Measurements from ENCODE around the gene SYNGR2.
A peak's percentile ranks its signal among the peaks of the same experiment; 100 is the strongest.

The SYNGR2 gene

DNA sequence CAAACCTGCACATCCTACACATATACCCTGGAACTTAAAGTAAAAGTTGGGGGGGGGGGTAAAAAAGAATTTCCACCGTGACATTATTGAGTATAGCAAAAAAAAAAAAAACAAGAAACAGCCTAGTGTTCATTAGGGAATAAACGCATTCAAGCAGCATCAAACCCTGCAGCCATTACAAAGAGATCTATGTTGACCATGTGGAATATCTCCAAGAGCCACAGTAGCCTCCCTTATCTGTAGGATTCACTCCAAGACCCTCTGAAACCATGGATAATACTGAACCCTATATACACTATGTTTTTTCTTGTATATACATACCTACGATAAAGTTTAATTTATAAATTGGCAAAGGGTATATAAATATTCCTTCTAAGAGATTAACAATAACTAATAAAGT is 40.1 kb downstream of the SYNGR2 start:
- H3K4me3 ChIP-seq (ENCODE audit: low read length): no peak overlapping the region
- TF ChIP-seq, protein P1, sequence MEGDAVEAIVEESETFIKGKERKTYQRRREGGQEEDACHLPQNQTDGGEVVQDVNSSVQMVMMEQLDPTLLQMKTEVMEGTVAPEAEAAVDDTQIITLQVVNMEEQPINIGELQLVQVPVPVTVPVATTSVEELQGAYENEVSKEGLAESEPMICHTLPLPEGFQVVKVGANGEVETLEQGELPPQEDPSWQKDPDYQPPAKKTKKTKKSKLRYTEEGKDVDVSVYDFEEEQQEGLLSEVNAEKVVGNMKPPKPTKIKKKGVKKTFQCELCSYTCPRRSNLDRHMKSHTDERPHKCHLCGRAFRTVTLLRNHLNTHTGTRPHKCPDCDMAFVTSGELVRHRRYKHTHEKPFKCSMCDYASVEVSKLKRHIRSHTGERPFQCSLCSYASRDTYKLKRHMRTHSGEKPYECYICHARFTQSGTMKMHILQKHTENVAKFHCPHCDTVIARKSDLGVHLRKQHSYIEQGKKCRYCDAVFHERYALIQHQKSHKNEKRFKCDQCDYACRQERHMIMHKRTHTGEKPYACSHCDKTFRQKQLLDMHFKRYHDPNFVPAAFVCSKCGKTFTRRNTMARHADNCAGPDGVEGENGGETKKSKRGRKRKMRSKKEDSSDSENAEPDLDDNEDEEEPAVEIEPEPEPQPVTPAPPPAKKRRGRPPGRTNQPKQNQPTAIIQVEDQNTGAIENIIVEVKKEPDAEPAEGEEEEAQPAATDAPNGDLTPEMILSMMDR (conservative IDR thresholded peaks at IDR 0.05; ENCODE audit: low read depth, low read length): no peak
- no peak for DNase-seq (ENCODE audit: low read depth)

DNA sequence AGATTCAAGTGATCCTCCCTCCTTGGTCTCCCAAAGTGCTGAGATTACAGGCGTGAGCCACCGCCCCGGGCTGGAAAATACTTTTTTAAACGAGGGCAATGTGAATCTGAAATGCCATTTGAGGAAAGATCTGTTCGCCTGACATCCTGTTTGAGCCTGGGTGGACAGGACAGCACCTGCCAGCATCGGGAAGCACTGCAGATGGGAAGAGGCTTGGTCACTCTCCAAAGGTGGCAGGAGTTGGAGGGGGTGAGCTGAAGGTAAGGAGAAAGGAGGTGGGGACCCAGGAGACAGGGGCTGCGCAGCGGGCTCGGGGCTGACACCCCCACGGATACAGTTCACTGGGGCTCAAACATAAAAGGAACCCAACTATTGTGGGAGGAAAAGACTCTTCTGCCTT is 41.7 kb downstream of the SYNGR2 start:
- DNase-seq (ENCODE audit: low read depth): no peak
- no peak overlapping the region for H3K4me3 ChIP-seq (ENCODE audit: low read length)
- TF ChIP-seq, protein P1 (conservative IDR thresholded peaks at IDR 0.05; ENCODE audit: low read depth, low read length): no peak

DNA sequence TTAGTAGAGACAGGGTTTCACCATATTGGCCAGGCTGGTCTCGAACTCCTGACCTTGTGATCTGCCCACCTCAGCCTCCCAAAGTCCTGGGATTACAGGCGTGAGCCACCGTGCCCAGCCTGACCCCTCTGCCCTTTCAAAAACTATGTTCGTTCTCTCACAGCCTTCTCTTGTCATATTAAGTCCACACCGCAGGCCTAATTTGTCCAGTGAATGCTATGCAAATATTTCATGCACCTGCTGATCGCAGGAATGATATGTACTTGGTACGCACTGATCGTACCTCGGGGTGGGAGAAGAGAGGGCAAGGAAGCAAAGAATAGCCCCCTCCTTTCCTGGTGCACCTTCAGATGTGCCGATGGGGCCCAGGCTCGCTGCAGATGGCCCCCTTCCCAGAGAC is 42.7 kb downstream of the SYNGR2 start:
- no peak for DNase-seq (ENCODE audit: low read depth)
- no peak overlapping the region for H3K4me3 ChIP-seq (ENCODE audit: low read length)
- TF ChIP-seq, protein P1 (conservative IDR thresholded peaks at IDR 0.05; ENCODE audit: low read depth, low read length): no peak

DNA sequence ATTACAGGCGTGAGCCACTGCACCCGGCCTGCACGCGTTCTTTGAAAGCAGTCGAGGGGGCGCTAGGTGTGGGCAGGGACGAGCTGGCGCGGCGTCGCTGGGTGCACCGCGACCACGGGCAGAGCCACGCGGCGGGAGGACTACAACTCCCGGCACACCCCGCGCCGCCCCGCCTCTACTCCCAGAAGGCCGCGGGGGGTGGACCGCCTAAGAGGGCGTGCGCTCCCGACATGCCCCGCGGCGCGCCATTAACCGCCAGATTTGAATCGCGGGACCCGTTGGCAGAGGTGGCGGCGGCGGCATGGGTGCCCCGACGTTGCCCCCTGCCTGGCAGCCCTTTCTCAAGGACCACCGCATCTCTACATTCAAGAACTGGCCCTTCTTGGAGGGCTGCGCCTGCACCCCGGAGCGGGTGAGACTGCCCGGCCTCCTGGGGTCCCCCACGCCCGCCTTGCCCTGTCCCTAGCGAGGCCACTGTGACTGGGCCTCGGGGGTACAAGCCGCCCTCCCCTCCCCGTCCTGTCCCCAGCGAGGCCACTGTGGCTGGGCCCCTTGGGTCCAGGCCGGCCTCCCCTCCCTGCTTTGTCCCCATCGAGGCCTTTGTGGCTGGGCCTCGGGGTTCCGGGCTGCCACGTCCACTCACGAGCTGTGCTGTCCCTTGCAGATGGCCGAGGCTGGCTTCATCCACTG is 45.8 kb downstream of the SYNGR2 start, which contains the start of gene BIRC5:
Gene BIRC5, plus strand, starts transcription at position 238 of the 690 bp plus-strand sequence. Its CDS starts 64 bp downstream, at position 302.
- H3K4me3 ChIP-seq (ENCODE audit: low read length): peak within 1 kb of the TSS; percentile 78
- DNase-seq (ENCODE audit: low read depth): peak; percentile 42
- TF ChIP-seq, protein P1 (conservative IDR thresholded peaks at IDR 0.05; ENCODE audit: low read depth, low read length): no peak

DNA sequence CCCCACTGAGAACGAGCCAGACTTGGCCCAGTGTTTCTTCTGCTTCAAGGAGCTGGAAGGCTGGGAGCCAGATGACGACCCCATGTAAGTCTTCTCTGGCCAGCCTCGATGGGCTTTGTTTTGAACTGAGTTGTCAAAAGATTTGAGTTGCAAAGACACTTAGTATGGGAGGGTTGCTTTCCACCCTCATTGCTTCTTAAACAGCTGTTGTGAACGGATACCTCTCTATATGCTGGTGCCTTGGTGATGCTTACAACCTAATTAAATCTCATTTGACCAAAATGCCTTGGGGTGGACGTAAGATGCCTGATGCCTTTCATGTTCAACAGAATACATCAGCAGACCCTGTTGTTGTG is 46.3 kb downstream of the SYNGR2 start:
- DNase-seq (ENCODE audit: low read depth): no peak
- peak overlapping the region; percentile 78 for H3K4me3 ChIP-seq (ENCODE audit: low read length)
- TF ChIP-seq, protein P1 (conservative IDR thresholded peaks at IDR 0.05; ENCODE audit: low read depth, low read length): no peak

DNA sequence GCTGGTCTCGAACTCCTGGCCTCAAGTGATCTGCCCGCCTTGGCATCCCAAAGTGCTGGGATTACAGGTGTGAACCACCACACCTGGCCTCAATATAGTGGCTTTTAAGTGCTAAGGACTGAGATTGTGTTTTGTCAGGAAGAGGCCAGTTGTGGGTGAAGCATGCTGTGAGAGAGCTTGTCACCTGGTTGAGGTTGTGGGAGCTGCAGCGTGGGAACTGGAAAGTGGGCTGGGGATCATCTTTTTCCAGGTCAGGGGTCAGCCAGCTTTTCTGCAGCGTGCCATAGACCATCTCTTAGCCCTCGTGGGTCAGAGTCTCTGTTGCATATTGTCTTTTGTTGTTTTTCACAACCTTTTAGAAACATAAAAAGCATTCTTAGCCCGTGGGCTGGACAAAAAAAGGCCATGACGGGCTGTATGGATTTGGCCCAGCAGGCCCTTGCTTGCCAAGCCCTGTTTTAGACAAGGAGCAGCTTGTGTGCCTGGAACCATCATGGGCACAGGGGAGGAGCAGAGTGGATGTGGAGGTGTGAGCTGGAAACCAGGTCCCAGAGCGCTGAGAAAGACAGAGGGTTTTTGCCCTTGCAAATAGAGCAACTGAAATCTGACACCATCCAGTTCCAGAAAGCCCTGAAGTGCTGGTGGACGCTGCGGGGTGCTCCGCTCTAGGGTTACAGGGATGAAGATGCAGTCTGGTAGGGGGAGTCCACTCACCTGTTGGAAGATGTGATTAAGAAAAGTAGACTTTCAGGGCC is 51.2 kb downstream of the SYNGR2 start:
- no peak overlapping the region for H3K4me3 ChIP-seq (ENCODE audit: low read length)
- no peak for DNase-seq (ENCODE audit: low read depth)
- TF ChIP-seq, protein P1 (conservative IDR thresholded peaks at IDR 0.05; ENCODE audit: low read depth, low read length): no peak
